ENCODE results near the gene AGPAT4. TPM values are rescaled to one million over a fixed set of nuclear protein-coding genes. Genes with fewer than 3 reads are reported as not detected.

AGPAT4 gene
- total and polyA plus RNA-seq, 2 of the 4 experiments (the other 2 are of a cell fraction), result 3.6 to 3.8 TPM

DNA sequence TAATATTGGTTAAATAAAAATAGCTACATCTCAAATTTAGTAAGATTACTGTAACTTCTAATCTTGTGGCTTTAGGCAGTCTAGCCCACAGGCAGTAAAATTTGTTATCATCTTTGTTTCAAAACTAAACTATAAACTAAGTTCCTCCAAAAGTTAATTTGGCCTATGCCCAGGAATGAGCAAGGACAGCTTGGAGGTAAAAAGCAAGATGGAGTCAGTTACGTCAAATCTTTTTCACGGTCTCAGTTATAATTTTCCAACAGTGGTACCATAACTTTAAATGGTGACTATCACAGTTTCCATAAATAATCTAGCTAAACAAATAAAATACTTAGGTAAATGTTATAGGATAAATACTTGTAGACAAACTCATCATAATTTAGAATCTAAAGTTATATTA is 63.0 kb downstream of the AGPAT4 start:
- H2BK5ac ChIP-seq (ENCODE audit: low read depth, low read length, poor library complexity, severe bottlenecking), result no peak overlapping the region
- H2BK20ac ChIP-seq (ENCODE audit: low read depth, low read length), result no peak overlapping the region
- no TSS peak for BruUV-seq (replicated peaks)
- intact Hi-C loops (cut with micrococcal nuclease), result no loop called here
- TF ChIP-seq RFX5 (IDR thresholded peaks at IDR 0.05; ENCODE audit: low read depth, low read length) (no peak), RCOR1 (IDR thresholded peaks at IDR 0.05; ENCODE audit: insufficient replicate concordance, low read length) (no peak), MAZ (IDR thresholded peaks at IDR 0.05; ENCODE audit: borderline replicate concordance, low read depth, low read length) (no peak), FOS (IDR thresholded peaks at IDR 0.05; ENCODE audit: low read depth, low read length) (no peak), MAFK (IDR thresholded peaks at IDR 0.05; ENCODE audit: low read depth, low read length) (no peak), BHLHE40 (IDR thresholded peaks at IDR 0.05; ENCODE audit: low read depth, low read length) (no peak), POLR2A (IDR thresholded peaks at IDR 0.05; ENCODE audit: low read depth, low read length) (no peak), CHD1 (IDR thresholded peaks at IDR 0.05; ENCODE audit: low read depth, low read length) (no peak), RAD21 (IDR thresholded peaks at IDR 0.05; ENCODE audit: low read length) (no peak), NFE2L2 (IDR thresholded peaks at IDR 0.05; ENCODE audit: low read depth, low read length) (no peak), MXI1 (IDR thresholded peaks at IDR 0.05; ENCODE audit: borderline replicate concordance, low read depth, low read length) (no peak)
- TF ChIP-seq, protein P1, sequence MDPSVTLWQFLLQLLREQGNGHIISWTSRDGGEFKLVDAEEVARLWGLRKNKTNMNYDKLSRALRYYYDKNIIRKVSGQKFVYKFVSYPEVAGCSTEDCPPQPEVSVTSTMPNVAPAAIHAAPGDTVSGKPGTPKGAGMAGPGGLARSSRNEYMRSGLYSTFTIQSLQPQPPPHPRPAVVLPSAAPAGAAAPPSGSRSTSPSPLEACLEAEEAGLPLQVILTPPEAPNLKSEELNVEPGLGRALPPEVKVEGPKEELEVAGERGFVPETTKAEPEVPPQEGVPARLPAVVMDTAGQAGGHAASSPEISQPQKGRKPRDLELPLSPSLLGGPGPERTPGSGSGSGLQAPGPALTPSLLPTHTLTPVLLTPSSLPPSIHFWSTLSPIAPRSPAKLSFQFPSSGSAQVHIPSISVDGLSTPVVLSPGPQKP (IDR thresholded peaks at IDR 0.05; ENCODE audit: borderline replicate concordance, low read depth, low read length), result no peak
- TF ChIP-seq, protein P2, sequence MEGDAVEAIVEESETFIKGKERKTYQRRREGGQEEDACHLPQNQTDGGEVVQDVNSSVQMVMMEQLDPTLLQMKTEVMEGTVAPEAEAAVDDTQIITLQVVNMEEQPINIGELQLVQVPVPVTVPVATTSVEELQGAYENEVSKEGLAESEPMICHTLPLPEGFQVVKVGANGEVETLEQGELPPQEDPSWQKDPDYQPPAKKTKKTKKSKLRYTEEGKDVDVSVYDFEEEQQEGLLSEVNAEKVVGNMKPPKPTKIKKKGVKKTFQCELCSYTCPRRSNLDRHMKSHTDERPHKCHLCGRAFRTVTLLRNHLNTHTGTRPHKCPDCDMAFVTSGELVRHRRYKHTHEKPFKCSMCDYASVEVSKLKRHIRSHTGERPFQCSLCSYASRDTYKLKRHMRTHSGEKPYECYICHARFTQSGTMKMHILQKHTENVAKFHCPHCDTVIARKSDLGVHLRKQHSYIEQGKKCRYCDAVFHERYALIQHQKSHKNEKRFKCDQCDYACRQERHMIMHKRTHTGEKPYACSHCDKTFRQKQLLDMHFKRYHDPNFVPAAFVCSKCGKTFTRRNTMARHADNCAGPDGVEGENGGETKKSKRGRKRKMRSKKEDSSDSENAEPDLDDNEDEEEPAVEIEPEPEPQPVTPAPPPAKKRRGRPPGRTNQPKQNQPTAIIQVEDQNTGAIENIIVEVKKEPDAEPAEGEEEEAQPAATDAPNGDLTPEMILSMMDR (conservative IDR thresholded peaks at IDR 0.05; ENCODE audit: low read depth, low read length), result no peak
- H2BK15ac ChIP-seq (ENCODE audit: low read depth, low read length), result no peak overlapping the region
- H3K9me1 ChIP-seq (ENCODE audit: insufficient read depth, low read length), result 0 out of 2 replicates have a peak, but pooled peaks cover 2% of the 10 kb centered on the region
- H2AK5ac ChIP-seq (ENCODE audit: low read depth, low read length), result no peak overlapping the region
- ChIA-PET POLR2A (ENCODE audit: unreplicated experiment) (no interaction called here), CTCF (no interaction called here)
- ATAC-seq (ENCODE audit: low read depth) (no peak), DNase-seq (no peak)
- no peaks in the 10 kb centered on the region for H3K27me3 ChIP-seq (ENCODE audit: control insufficient read depth, insufficient read depth, low read length)
- dilution Hi-C loops (cut with HindIII; ENCODE audit: low sequenced_read_pairs, unreplicated experiment), result no loop called here
- H3K4me1 ChIP-seq (ENCODE audit: control insufficient read depth, insufficient read depth, low read length), result peaks cover 1% of the 10 kb centered on the region
- no peak overlapping the region for H3K18ac ChIP-seq (ENCODE audit: low read depth, low read length)
- no peak overlapping the region for H2AK9ac ChIP-seq (replicated peaks; ENCODE audit: low read depth, low read length, poor library complexity)
- H4K91ac ChIP-seq (ENCODE audit: insufficient read depth, low read depth, low read length), result no peak overlapping the region
- no peak overlapping the region for H3K4me2 ChIP-seq (ENCODE audit: low read depth, low read length)
- H3K9me3 ChIP-seq (ENCODE audit: control insufficient read depth, insufficient read depth, low read length), result 0 out of 2 replicates have a peak, but pooled peaks cover 2% of the 10 kb centered on the region
- in situ Hi-C loops (cut with MboI; ENCODE audit: low sequenced_read_pairs), result no loop called here
- WGBS, 2 experiments (ENCODE audit: extremely low coverage in 2 of 2, insufficient read length in 1 of 2), result no CpG with 5 or more reads among the region's 2 CpGs
- no peak overlapping the region for H3K56ac ChIP-seq (ENCODE audit: extremely low read depth, insufficient read depth, low read length)
- no peak overlapping the region for H2AFZ ChIP-seq (replicated peaks; ENCODE audit: low read length, poor library complexity)
- no peak overlapping the region for H3K4me3 ChIP-seq (ENCODE audit: insufficient read depth, low read depth, low read length)
- H3K4ac ChIP-seq (ENCODE audit: low read depth, low read length), result no peak overlapping the region
- H4K20me1 ChIP-seq (ENCODE audit: insufficient read depth, low read length), result no peaks in the 10 kb centered on the region
- no peak overlapping the region for H3K14ac ChIP-seq (replicated peaks; ENCODE audit: low read depth, low read length)
- no peak overlapping the region for H2BK120ac ChIP-seq (ENCODE audit: low read depth, low read length)
- H4K8ac ChIP-seq (ENCODE audit: low read depth in 2 of 2, low read length in 2 of 2), result no peak overlapping the region
- H3K79me1 ChIP-seq (ENCODE audit: low read depth in 1 of 2, low read length in 2 of 2), result peaks cover 4 to 6% of the 10 kb centered on the region in 2 experiments; a peak in 3 of 4 replicates
- H4K5ac ChIP-seq (ENCODE audit: low read depth, low read length), result no peak overlapping the region
- no peak overlapping the region for H3K23ac ChIP-seq (ENCODE audit: low read depth, low read length)
- no peak overlapping the region for H3K27ac ChIP-seq (ENCODE audit: insufficient read depth, low read length)
- no peak overlapping the region for H3K9ac ChIP-seq (ENCODE audit: low read depth, low read length)
- no peaks in the 10 kb centered on the region for H3K36me3 ChIP-seq (ENCODE audit: control insufficient read depth, insufficient read depth, low read length)
